NAMALWA (cell line): ENCODE data around the gene CDC45.

Experiments
- DNase-seq: peaks from one replicate; pipeline ENCODE4 v3.0.0-alpha.2; 2015; ENCODE audit warnings: low spot score

CDC45 gene

DNA sequence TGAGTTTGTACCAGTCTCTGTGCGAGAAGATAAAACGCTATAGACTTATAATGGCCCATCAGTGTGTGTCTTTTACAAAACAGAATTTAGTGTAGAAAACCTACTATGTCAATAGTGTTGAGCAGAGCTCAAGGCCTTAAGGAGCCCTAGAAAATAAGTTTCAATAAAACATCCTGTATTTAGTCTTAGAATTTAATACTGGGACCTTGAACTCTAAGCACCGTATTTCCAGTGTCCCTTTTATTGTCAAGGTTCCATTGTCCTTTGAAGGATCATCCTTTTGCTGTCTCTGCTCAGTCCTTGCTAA lies 16.6 kb downstream of the CDC45 start:
- no peak for DNase-seq

DNA sequence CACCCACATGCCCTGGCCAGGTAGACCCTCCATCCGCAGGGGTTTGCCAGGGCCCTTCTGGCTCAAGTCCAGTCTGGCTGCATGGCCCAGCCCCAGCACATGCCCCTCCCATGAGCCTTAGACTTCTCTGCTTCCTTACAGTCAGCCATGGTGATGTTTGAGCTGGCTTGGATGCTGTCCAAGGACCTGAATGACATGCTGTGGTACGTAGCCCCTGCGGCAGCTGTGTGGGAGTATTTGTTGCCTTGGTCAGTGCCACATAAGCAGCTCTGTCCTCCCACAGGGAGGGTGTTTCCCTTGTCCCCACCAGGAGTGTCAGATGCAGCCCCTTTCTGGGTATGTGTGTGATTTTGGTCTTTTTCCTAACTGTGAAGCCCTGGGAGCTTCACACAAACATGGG lies 17.5 kb downstream of the CDC45 start:
- DNase-seq: no peak

DNA sequence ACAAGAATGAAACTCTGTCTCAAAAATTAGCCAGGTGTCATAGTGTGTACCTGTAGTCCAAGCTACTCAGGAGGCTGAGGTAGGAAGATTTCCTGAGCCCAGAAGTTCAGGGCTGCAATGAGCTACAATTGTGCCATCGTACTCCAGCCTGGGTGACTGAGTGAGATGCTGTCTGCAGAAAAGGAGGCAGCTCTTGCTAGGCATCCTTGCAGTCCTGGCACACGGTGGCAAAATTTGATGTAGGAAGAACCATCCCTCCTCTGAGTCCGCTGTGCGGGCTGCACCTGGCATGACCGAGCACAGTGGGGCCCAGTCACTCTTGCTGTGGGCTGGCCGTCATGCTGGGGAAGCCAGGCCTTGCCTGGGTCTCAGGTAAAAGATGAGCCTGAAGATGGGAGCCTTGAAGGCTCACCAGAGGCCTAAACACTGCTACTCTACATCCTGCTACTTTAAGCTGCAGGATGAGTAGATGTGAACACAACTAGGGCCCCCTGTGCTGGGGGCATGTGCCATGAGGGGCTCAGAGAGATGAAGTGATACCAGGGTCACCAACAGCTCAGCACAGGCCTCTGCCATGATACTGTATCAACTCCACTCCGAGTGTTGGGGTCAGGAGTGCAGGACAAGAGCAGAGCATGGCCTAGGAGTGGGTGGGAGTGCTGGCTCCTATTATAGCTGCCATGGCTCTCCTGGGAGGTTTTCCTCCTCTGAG lies 18.6 kb downstream of the CDC45 start:
- no peak for DNase-seq

- no peak for DNase-seq
Measured at GRCh38 chr22:19498866-19499190, 19.1 kb downstream of the CDC45 start.

- DNase-seq: no peak
Measured at GRCh38 chr22:19499236-19499879, 19.6 kb downstream of the CDC45 start.

- no peak for DNase-seq
Measured at GRCh38 chr22:19499880-19500242, 20.1 kb downstream of the CDC45 start.

GRCh38 chr22:19501897-19502447 lies 22.3 kb downstream of the CDC45 start:
- no peak for DNase-seq

DNA sequence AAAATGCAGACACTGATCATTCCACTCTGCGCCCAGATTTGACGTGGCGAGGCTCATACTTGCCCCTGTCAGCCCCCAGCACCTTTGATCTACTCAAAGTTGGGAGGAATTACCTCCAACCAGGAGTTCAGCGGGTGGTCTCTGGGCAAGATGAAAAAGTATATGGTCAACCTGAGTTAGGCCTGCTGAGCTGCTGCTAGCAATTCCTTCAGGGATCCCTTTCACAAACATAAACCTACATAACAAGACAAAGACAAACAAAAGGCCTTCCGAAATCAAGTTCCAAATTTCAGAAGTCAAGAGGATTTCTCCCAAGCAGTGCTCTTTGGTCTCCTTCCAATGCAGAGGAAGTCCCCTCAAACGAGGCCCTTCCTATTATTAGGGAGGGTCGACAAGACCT lies 23.6 kb downstream of the CDC45 start:
- no peak for DNase-seq

GRCh38 chr22:19503869-19504268 lies 24.1 kb downstream of the CDC45 start:
- DNase-seq: peak; percentile 43

GRCh38 chr22:19504900-19505734 lies 25.4 kb downstream of the CDC45 start:
- no peak for DNase-seq

- DNase-seq: no peak
Measured at GRCh38 chr22:19505735-19506126, 26.0 kb downstream of the CDC45 start.

- DNase-seq: no peak
Measured at GRCh38 chr22:19506212-19506611, 26.5 kb downstream of the CDC45 start.

DNA sequence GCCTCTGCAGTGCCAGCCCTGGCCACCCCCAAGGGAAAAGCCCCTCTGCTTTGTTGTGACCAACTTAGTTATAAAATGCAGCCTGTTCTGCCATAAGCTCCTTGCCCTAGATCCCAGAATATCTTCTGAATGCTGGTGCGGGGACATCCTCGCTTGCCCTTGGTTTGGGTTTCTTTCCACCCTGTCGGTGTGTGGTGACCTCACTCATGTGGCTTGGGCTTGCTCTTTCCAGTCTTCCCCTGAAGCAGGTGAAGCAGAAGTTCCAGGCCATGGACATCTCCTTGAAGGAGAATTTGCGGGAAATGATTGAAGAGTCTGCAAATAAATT lies 27.8 kb downstream of the CDC45 start:
- DNase-seq: no peak

DNA sequence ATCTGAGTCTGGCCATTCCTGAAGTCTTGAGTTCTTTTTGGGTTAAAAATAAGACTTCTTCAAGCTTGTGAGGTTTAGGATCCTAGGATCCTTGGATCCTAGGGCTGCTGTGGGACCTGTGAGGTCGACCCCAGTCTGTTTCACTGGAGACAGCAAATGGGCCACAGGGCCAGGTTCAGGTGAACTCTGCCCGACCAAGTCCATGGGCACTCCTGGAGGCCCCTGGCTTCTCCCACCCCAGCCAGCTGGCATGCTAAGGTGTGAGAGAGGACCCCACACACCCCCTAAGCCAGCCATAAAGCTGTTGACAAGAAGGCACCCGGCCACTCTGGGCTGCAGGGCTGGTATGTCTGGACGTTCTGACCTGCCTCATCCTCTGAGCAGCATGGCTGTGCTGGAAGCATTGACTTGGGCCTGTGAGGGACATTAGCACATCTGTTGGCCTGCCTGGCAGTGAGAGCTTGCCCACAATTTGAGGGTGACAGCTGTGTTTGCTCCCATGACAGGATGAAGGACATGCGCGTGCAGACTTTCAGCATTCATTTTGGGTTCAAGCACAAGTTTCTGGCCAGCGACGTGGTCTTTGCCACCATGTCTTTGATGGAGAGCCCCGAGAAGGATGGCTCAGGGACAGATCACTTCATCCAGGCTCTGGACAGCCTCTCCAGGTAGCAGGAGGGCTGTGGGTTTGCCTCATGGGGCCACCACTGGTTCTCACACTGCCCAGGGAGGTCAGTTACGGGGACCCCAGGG lies 28.5 kb downstream of the CDC45 start:
- DNase-seq: no peak

- DNase-seq: no peak
Measured at GRCh38 chr22:19509191-19509590, 29.5 kb downstream of the CDC45 start.

DNA sequence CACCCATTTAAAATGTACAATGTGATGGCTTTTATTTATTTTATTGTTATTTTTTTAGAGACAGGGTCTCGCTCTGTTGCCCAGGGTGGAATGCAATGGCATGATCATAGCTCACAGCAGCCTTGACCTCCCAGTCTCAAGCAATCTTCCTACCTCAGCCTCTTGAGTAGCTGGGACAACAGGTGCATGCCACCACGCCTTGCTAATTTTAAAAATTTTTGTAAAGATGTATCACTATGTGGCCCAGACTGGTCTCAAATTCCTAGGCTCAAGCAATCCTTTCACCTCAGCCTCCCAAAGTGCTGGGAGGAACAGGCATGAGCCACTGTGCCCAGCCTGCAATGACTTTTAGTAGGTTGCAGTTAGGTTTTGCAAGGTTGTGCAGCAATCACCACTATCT lies 30.2 kb downstream of the CDC45 start:
- DNase-seq: no peak

DNA sequence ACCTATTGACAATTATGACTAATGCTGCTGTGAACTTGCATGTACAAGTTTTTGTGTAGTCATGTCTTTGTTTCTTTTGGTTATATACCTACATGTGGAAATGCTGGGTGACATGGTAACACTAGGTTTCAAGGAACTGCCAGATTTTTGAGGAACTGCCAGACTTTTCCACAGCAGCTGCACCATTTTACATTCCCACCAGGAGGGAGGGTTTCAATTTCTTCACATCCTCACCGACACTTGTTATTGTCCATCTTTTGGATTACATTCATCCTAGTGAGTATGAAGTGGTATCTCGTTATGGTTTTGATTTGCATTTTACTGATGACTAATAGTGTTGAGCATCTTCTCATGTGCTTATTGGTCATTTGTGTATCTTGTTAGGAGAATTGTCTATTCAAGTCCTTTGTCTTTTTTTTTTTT lies 31.2 kb downstream of the CDC45 start:
- no peak for DNase-seq

DNA sequence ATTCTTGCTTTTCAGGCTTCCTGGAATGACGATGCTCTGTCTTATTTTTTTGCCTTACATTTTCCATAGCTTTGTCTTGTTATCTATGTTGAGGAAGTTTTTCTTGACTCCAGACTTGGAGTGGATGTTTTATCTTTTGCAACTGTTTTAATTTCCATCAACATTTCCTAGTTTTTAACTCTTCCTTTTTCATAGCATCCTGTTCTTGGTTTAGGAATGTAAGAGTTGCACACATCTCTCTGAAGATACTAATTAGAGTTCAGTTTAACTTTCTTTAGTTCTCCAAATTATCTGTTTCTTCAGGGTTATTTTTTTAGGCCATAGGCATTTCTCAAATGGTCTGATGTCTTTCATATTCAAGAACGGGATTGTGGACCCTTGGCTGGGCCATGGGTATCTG lies 34.1 kb downstream of the CDC45 start:
- no peak for DNase-seq

DNA sequence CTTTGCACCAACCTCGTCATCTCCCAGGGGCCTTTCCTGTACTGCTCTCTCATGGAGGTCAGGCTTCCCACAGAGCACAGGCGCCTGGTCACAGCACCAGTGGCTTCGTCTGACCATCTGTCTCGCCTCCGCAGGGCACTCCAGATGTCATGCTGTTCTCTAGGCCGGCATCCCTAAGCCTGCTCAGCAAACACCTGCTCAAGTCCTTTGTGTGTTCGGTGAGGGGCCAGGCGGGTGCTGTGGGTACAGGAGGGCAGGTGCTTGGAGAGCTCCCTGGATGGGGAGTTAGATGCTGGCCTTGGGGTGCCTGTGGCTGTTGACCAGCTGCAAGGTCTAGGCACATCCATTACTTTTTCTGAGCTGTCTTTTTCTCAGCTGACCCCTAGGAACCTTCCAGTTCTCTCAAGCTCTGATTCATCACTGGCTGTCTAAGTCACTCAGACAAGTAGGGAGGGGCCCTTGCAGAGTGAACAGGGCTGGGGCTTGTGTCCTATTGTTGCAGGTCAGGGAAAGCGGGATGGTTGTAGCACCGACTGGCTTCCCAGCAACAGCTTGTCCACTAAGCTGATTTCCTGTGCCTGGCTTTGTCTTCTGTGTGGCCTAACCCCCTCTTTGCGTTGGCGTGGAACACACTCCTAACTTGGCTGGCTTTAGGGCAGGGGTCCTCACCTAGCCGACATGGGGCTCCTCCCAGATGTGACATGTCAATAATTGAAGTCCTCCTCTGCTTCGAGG lies 35.3 kb downstream of the CDC45 start:
- no peak for DNase-seq

DNA sequence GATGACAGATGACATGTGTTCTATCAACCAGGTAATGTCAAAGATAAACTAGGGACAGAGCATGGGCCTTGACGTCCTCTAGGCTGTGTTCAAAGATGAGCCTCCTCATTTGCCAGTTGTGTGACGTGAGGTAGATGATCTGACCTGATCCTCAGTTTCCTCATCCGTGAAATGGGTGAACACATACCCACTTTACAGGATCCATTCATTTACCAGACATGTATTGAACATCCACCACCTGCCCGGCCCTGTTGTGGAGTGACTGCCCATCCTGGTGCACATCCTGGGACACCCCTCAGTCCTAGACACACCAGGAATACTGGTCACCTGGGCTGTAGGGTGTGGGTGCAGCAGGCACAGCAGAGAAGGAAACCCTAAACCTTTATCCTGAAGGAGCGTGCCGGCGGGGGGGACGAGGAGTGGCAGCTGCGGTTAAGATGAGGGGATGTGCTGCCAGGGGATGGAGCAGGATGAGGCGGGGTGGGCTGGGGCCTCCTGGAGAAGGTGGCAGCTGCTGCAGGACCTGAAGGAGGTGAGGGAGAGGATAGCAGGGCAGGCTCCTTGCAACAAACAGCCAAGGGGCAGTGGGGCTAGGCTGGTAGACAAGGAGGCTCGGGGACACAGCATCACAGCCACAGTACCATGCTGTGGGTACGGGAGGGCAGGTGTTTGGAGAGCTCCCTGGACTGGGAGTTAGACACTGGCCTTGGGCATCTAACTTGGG lies 36.1 kb downstream of the CDC45 start:
- no peak for DNase-seq
